IMR-90 (cell line): ENCODE measurements around the gene SGK1. TPM values are rescaled to one million over a fixed set of nuclear protein-coding genes. Genes with fewer than 3 reads are reported as not detected.

Experiments
- ATAC-seq: fragments of 200-7000 bp; cut with Tn5 transposase; 2 replicates; pipeline ENCODE4 v1.9.1; 2020; ENCODE audit warnings: low read depth, mild to moderate bottlenecking, moderate library complexity
- BruUV-seq: library from RNA; stranded (reverse); fragments of 400-500 nt; replicated peaks from 2 replicates; lab custom pipeline; 2021; lab: Mats Ljungman, UMichigan
- CTCF ChIA-PET: fragments of 300-600 bp; formaldehyde crosslinking; extraction: SDS; loops from one replicate; lab custom pipeline; 2021; ENCODE audit warnings: antibody characterized with exemption; lab: Yijun Ruan, JAX
- POLR2A ChIA-PET: fragments of 300-600 bp; sonication (Branson Sonifier 250); formaldehyde crosslinking; loops from one replicate; lab custom pipeline; 2022; ENCODE audit warnings: antibody characterized with exemption; ENCODE audit not compliant: unreplicated experiment; lab: Charles Lee
- DNase-seq: peaks from one replicate; pipeline ENCODE4 v3.0.0; 2013
- H2AFZ ChIP-seq: replicated peaks from 2 replicates; pipeline ENCODE3; 2013; ENCODE audit warnings: low read length, mild to moderate bottlenecking; ENCODE audit not compliant: poor library complexity
- H2AK5ac ChIP-seq: 2 replicates; pipeline ENCODE4 v1.6.1; 2013; ENCODE audit warnings: low read depth, low read length, inconsistent platforms
- H2AK9ac ChIP-seq: replicated peaks from 2 replicates; pipeline ENCODE3; 2013; ENCODE audit warnings: mild to moderate bottlenecking, low read depth, low read length, moderate library complexity; ENCODE audit not compliant: poor library complexity
- H2BK120ac ChIP-seq: 2 replicates; pipeline ENCODE4 v1.6.1; 2013; ENCODE audit warnings: low read depth, low read length, inconsistent platforms
- H2BK15ac ChIP-seq: 3 replicates; pipeline ENCODE4 v1.6.1; 2013; ENCODE audit warnings: low read depth, low read length, inconsistent platforms
- H2BK20ac ChIP-seq: 2 replicates; pipeline ENCODE4 v1.6.1; 2013; ENCODE audit warnings: low read depth, mild to moderate bottlenecking, inconsistent platforms, low read length, moderate library complexity
- H2BK5ac ChIP-seq: 2 replicates; pipeline ENCODE4 v1.6.1; 2013; ENCODE audit warnings: mild to moderate bottlenecking, low read depth, low read length, inconsistent platforms; ENCODE audit not compliant: poor library complexity, severe bottlenecking
- H3K14ac ChIP-seq: replicated peaks from 2 replicates; pipeline ENCODE4 v1.6.1; 2013; ENCODE audit warnings: low read depth, low read length, inconsistent platforms
- H3K18ac ChIP-seq: 2 replicates; pipeline ENCODE4 v1.6.1; 2013; ENCODE audit warnings: low read depth, low read length, control low read depth
- H3K23ac ChIP-seq: 2 replicates; pipeline ENCODE4 v1.6.1; 2013; ENCODE audit warnings: low read depth, low read length, inconsistent platforms
- H3K27ac ChIP-seq: 2 replicates; pipeline ENCODE4 v1.5.1; 2013; ENCODE audit warnings: mild to moderate bottlenecking, control low read depth, low read length; ENCODE audit not compliant: insufficient read depth
- H3K27me3 ChIP-seq: 2 replicates; pipeline ENCODE4 v1.6.1; 2013; ENCODE audit warnings: low read length; ENCODE audit not compliant: control insufficient read depth, insufficient read depth
- H3K36me3 ChIP-seq: 2 replicates; pipeline ENCODE4 v1.6.1; 2013; ENCODE audit warnings: low read length, mixed read lengths; ENCODE audit not compliant: control insufficient read depth, insufficient read depth
- H3K4ac ChIP-seq: 2 replicates; pipeline ENCODE4 v1.6.1; 2013; ENCODE audit warnings: low read depth, low read length, inconsistent platforms
- H3K4me1 ChIP-seq: 2 replicates; pipeline ENCODE4 v1.6.1; 2013; ENCODE audit warnings: low read length, mixed read lengths; ENCODE audit not compliant: control insufficient read depth, insufficient read depth
- H3K4me2 ChIP-seq: 2 replicates; pipeline ENCODE4 v1.6.1; 2013; ENCODE audit warnings: low read depth, mild to moderate bottlenecking, control low read depth, low read length, moderate library complexity
- H3K4me3 ChIP-seq: 2 replicates; pipeline ENCODE4 v1.5.1; 2013; ENCODE audit warnings: low read depth, mild to moderate bottlenecking, control low read depth, low read length, moderate library complexity; ENCODE audit not compliant: insufficient read depth
- H3K56ac ChIP-seq: 2 replicates; pipeline ENCODE4 v1.6.1; 2013; ENCODE audit warnings: low read length, inconsistent platforms; ENCODE audit not compliant: insufficient read depth; ENCODE audit errors: extremely low read depth
- H3K79me1 ChIP-seq, 2 experiments: 2 replicates each; pipeline ENCODE4 v1.6.1; 2013; ENCODE audit warnings: low read length in 2 of 2, inconsistent platforms in 1 of 2, low read depth in 1 of 2
- H3K9ac ChIP-seq: 2 replicates; pipeline ENCODE4 v1.6.1; 2013; ENCODE audit warnings: low read depth, low read length, control low read depth
- H3K9me1 ChIP-seq: 2 replicates; pipeline ENCODE4 v1.6.1; 2013; ENCODE audit warnings: low read length, inconsistent platforms; ENCODE audit not compliant: insufficient read depth
- H3K9me3 ChIP-seq: 2 replicates; pipeline ENCODE4 v1.6.1; 2013; ENCODE audit warnings: low read length; ENCODE audit not compliant: control insufficient read depth, insufficient read depth
- H4K20me1 ChIP-seq: 2 replicates; pipeline ENCODE4 v1.6.1; 2013; ENCODE audit warnings: low read length, inconsistent platforms; ENCODE audit not compliant: insufficient read depth
- H4K5ac ChIP-seq: 2 replicates; pipeline ENCODE4 v1.6.1; 2013; ENCODE audit warnings: mild to moderate bottlenecking, low read depth, low read length, control low read depth
- H4K8ac ChIP-seq, 2 experiments: 2 replicates each; pipeline ENCODE4 v1.6.1; 2013; ENCODE audit warnings: low read depth in 2 of 2, low read length in 2 of 2, control low read depth in 1 of 2, inconsistent platforms in 1 of 2
- H4K91ac ChIP-seq: 2 replicates; pipeline ENCODE4 v1.6.1; 2013; ENCODE audit warnings: low read depth, low read length, inconsistent platforms; ENCODE audit not compliant: insufficient read depth
- CEBPB ChIP-seq: IDR thresholded peaks from 2 replicates; pipeline ENCODE4 v1.6.1; 2012; ENCODE audit warnings: low read depth, low read length, improper control_type of control experiment
- SMC3 ChIP-seq: fragments of 150-350 bp; IDR thresholded peaks from 2 replicates; pipeline ENCODE4 v1.6.1; 2016; ENCODE audit warnings: low read depth, mild to moderate bottlenecking, antibody characterized with exemption, low read length, moderate library complexity
- WGBS, 2 experiments: methylation state at CpG; one replicate each; pipeline versions ENCODE4 v1.1.5 to v1.1.7; 2013; ENCODE audit warnings: missing lambda C conversion rate in 2 of 2; ENCODE audit not compliant: insufficient read length in 1 of 2; ENCODE audit errors: extremely low coverage in 2 of 2; 5-methylcytosine and 5-hydroxymethylcytosine counted together
- dilution Hi-C: fragments of 300-500 bp; cut with HindIII; formaldehyde crosslinking; loops from one replicate; pipeline ENCODE4 v1.14.3; 2018; ENCODE audit warnings: low sequenced_read_pairs; ENCODE audit not compliant: unreplicated experiment
- in situ Hi-C: fragments of 300-500 bp; cut with MboI; formaldehyde crosslinking; loops from 3 replicates; pipeline ENCODE4 v1.14.3; 2019; ENCODE audit warnings: low sequenced_read_pairs, inconsistent platforms, mixed read lengths
- intact Hi-C: fragments of 100-400 bp; cut with micrococcal nuclease; formaldehyde crosslinking; loops from 2 replicates; pipeline ENCODE4 v1.10.0; 2022
- polyA plus RNA-seq, 3 experiments: library from polyadenylated mRNA; depleted of rRNA; stranded (reverse); fragments of >200 nt; gene quantifications; 2 replicates each; pipeline ENCODE4 v1.2.3, GENCODE V29; 2012; ENCODE audit warnings: low replicate concordance in 1 of 3
- total RNA-seq: library from RNA; depleted of rRNA; stranded (reverse); fragments of >200 nt; gene quantifications from 2 replicates; pipeline ENCODE4 v1.2.3, GENCODE V29; 2012

SGK1 gene
- total and polyA plus RNA-seq, 2 of the 4 experiments (the other 2 are of a cell fraction), result 121 to 255 TPM

GRCh38 chr6:134358320-134358719 is 40.4 kb upstream of the SGK1 start:
- no peak overlapping the region for H3K27ac ChIP-seq
- H2BK15ac ChIP-seq, result no peak overlapping the region
- TF ChIP-seq SMC3 (no peak), CEBPB (peak; percentile 82)
- no peaks in the 10 kb centered on the region for H3K36me3 ChIP-seq
- peak; percentile 85 for DNase-seq
- H3K4ac ChIP-seq, result no peak overlapping the region
- H3K56ac ChIP-seq, result no peak overlapping the region
- peaks cover 2% of the 10 kb centered on the region; the same call in 1 of the 2 replicates for H3K4me1 ChIP-seq
- H4K8ac ChIP-seq, result no peak overlapping the region
- H3K9me3 ChIP-seq, result no peaks in the 10 kb centered on the region
- H2BK5ac ChIP-seq, result peak overlapping the region; percentile 0
- H3K14ac ChIP-seq, result no peak overlapping the region
- peak; percentile 53; the same call in 1 of the 2 replicates for ATAC-seq
- H2AK9ac ChIP-seq, result no peak overlapping the region
- 20% methylated on average over 1 of the region's 4 CpGs; no CpG with 5 or more reads in 1 of the 2 experiments for WGBS, 2 experiments
- H3K4me2 ChIP-seq, result no peak overlapping the region
- no peaks in the 10 kb centered on the region for H3K79me1 ChIP-seq
- no peak overlapping the region for H4K91ac ChIP-seq
- no peak overlapping the region for H4K5ac ChIP-seq
- CTCF ChIA-PET, result no interaction called here
- in situ Hi-C loops (no loop called here), dilution Hi-C loops (no loop called here), intact Hi-C loops (no loop called here)
- H2AFZ ChIP-seq, result no peak overlapping the region
- H3K18ac ChIP-seq, result no peak overlapping the region
- H2BK20ac ChIP-seq, result no peak overlapping the region
- POLR2A ChIA-PET, result no interaction called here
- no peaks in the 10 kb centered on the region for H4K20me1 ChIP-seq
- H2BK120ac ChIP-seq, result no peak overlapping the region
- H3K4me3 ChIP-seq, result no peak overlapping the region
- no peak overlapping the region for H2AK5ac ChIP-seq
- H3K9ac ChIP-seq, result no peak overlapping the region
- H3K9me1 ChIP-seq, result no peaks in the 10 kb centered on the region
- H3K27me3 ChIP-seq, result no peaks in the 10 kb centered on the region
- BruUV-seq, result no TSS peak
- no peak overlapping the region for H3K23ac ChIP-seq
